ENCODE results near the gene SLCO2A1.

GRCh38 chr3:134009345-134010000, 20.3 kb downstream of the SLCO2A1 start:
- TF ChIP-seq CTCF (IDR thresholded peaks at IDR 0.05): no peak
- TF ChIP-seq EZH2 (IDR thresholded peaks at IDR 0.05; ENCODE audit: borderline replicate concordance, insufficient read depth, low read depth, low read length, poor library complexity, severe bottlenecking): no peak
